HG03175 (cell line): ENCODE measurements around the gene TXLNG.
A peak's percentile ranks its signal among the peaks of the same experiment; 100 is the strongest.
"Not testable (repeated sequence)": the region's sequence is repeated elsewhere in the genome, so short reads cannot be mapped to it uniquely, and the experiment has no call there.

Experiments used
- ATAC-seq: cut with Tn5 transposase; IDR thresholded peaks from one replicate; pipeline ENCODE4 v1.9.1; 2021; ENCODE audit warnings: mild to moderate bottlenecking, moderate library complexity; ENCODE audit not compliant: unreplicated experiment

Gene TXLNG

DNA sequence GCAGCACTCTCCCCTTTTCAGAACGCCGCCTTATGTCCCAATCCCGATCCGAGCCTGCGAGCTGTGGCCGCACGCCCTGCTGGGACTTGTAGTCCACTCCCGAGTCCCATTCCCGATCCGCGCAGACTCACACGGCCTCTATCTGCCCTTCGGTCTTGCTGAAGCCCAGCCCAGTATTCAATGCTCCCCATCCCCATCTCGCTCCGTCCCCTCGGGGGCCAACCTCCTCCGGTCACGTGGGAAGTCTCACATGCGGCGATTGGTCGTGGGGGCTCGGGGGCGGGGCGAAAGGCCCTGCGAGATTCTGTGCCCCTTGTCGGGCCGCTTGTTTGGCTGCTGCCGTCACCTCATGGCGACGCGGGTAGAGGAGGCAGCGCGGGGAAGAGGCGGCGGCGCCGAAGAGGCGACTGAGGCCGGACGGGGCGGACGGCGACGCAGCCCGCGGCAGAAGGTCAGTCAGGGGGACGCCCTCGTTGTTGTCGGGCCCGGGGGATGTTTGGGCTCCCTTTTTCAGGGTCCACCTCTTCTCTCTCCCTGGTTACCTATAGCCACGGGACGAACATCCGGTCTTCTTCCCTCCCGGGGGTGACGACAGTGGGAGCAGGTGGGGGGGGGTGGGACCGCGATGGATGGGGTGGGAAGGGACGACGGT, at the start of gene TXLNG:
TXLNG (plus strand) TSS at position 328 of the 652 bp plus-strand sequence; CDS start at position 350, 22 bp downstream.
- peak; percentile 99 for ATAC-seq

DNA sequence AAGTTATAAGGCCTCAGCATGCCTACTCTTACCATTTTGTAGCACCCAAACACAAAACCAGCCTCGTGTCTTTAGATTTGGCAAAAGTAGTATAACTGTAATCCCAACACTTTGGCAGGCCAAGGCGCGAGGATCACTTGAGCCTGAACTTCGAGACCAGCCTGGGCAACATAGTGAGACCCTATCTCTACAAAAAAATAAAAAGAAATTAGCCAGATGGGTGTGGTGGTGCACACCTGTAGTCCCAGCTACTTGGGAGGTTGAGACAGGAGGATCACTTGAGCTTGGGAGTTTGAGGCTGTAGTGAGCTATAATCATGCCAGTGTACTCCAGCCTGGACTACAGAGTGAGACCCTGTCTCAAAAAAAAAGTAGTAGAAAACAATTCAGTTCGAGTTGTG, 49.2 kb upstream of the TXLNG start:
- ATAC-seq, result no peak

DNA sequence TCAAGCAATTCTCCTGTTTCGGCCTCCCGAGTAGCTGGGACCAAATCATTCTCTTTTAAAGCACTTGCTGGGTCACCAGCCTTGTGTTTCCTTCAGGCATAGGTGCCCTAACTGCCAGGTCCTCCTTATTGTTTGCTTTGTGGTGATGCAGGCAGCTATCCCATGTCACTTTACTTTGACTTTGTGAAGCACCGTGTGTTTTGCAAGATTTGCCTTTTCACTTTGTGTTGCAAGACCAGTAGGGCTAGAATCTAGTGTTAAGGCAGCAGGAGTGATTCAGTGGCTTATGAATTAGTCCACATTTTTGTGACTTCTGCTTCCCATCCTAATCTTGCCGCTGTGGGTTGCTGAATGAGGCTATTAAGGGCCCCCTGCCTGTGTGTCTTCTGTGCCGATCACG, 46.7 kb upstream of the TXLNG start:
- ATAC-seq, result no peak

- no peak for ATAC-seq
These were observed 42.5 kb upstream of the TXLNG start for GRCh38 chrX:16743604-16744325.

DNA sequence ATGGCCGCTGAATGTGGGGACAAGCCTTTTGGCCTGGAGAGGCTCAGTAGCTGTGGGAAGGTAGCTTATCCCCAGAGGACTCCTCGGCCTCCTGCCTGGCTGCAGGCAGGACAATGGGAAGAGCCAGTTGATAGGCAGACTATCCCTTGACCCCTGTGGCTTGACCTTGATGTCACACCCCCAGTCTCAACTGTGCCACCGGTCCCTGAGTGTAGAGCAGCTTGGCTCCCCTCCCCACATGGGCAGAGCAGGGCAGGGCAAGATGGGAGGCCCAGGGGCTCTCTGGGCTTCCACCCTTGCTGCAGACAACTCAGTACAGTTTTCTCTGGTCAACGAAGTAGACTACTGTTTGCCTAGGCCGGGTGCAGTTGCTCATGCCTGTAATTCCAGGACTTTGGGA, 41.2 kb upstream of the TXLNG start:
- no peak for ATAC-seq

- ATAC-seq, result no peak
These were observed 40.6 kb upstream of the TXLNG start for GRCh38 chrX:16745659-16746058.

- ATAC-seq, result no peak
These were observed 37.8 kb upstream of the TXLNG start for GRCh38 chrX:16748425-16748824.

- ATAC-seq, result no peak
These were observed 36.1 kb upstream of the TXLNG start for GRCh38 chrX:16750136-16750535.

GRCh38 chrX:16754019-16754418, 32.2 kb upstream of the TXLNG start:
- no peak for ATAC-seq

DNA sequence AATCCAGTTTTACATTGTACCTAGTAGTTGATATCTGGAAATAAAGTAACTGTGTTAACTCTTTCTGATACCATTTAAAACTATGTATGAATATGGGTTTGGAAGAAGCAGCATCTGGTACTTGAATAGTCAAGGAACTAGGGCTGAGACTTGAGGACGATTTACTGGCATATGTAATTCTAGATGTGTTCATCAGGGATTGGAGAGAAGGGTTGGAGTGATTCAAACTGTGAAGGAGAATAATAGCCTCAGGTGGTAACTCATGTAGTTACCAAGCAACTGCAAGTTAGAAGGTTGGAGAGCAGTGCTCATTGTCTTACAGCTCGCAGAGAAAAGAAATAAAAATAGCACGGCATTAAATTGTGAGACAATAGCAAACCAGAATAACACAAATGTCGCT, 29.5 kb upstream of the TXLNG start:
- no peak for ATAC-seq

DNA sequence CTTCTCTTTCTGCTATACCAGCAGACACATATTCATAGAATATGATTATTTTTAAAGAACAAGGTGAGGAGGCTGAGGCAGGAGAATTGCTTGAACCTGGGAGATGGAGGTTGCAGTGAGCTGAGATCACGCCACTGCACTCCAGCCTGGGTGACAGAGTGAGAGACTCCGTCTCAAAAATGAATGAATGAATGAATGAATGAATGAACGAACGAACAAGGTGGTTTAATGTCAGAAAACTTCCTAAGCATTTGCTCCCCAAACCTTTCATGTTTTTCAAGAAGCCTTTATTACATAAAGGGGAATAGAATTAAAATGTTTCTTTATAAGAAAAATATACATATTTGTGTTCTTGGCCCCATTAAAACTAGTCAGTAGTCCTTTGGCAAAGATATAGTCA, 24.8 kb upstream of the TXLNG start:
- not testable (repeated sequence) for ATAC-seq

- no peak for ATAC-seq
These were observed 23.7 kb upstream of the TXLNG start for GRCh38 chrX:16762579-16762978.

DNA sequence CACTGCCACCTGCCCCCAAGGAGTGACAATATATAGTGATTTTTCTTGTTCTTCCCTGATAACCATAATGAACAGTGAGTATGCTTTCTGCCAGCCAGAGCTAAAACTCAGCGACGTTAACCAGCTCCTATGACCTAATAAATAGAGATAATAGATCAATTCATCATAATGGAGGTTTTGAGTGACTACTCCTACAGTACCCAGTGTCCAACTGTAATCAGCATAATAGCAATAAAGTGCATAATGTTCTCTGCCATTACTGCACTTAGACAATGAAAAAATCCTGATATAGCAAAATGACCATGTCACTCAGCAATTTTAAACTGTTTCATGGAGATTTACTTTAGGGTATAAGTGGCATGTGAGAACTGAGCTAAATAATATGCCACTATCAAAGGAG, 20.7 kb upstream of the TXLNG start:
- ATAC-seq, result no peak

- ATAC-seq, result no peak
These were observed 15.2 kb upstream of the TXLNG start for GRCh38 chrX:16770970-16771482.

- ATAC-seq, result no peak
These were observed 14.5 kb upstream of the TXLNG start for GRCh38 chrX:16771483-16772398.

- ATAC-seq, result no peak
These were observed 13.8 kb upstream of the TXLNG start for GRCh38 chrX:16772460-16772859.

- ATAC-seq, result no peak
These were observed 11.5 kb upstream of the TXLNG start for GRCh38 chrX:16774746-16775145.

GRCh38 chrX:16778545-16778944, 7.7 kb upstream of the TXLNG start:
- ATAC-seq, result no peak

DNA sequence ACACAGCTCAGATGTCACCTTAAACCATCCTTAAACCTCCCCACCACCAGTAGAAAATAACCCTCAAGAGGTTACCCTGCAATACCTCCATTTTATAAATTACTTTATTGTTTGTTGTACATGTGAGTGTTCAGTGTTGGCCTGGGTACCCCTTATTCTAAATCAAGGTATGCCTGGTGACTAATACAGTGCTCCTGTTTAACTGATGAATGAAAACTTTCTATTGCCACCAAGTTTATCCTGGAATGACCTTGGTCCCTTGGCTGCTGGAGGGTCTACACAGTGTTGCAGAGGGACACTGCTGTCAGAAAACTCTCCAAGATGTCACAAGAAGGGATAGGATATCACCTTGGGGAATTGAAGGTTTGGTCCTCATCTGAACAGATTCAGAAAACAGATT, 7.3 kb upstream of the TXLNG start:
- ATAC-seq, result no peak

DNA sequence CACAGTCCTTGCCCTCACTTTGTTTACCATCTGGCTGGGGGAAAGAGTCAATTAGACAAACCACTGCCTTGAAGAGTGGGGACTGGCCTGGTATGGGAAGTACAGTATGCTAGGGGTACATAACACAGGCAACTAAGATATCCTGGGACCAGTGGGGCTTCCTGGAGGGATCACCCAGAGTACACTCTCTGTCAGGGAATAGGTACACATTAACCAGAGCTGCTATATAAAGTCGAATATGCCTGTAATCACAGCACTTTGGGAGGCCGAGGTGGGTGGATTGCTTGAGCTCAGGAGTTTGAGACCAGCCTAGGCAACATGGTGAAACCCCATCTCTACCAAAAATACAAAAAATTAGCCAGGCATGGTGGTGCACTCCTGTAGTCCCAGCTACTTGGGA, 6.5 kb upstream of the TXLNG start:
- not testable (repeated sequence) for ATAC-seq

DNA sequence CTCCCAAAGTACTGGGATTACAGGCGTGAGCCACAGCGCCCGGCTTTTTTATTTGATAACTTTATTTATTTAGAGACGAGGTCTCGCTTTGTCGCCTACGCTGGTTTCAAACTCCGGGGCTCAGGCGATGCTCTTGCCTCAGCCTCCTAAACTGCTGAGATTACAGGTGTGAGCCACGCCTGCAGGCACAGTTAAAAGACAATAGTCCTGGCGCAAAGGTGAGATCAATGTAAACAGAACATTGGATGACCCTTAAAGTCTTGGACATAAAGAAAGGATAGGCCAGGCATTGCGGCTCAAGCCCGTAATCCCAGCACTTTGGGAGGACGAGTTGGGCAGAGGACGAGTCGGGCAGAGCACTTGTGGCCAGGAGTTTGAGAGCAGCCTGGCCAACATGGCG, 2.8 kb upstream of the TXLNG start:
- no peak for ATAC-seq
